Right renal cortex interstitium (tissue), 3 donors: ENCODE results near the gene HMGCS1. TPM values are rescaled to one million over a fixed set of nuclear protein-coding genes. Genes with fewer than 3 reads are reported as not detected.
"Not testable (repeated sequence)": the region's sequence is repeated elsewhere in the genome, so short reads cannot be mapped to it uniquely, and the experiment has no call there.

Source experiments
- DNase-seq, 3 donors: peaks; one replicate each; pipeline ENCODE4 v3.0.0-alpha.2; 2013; ENCODE audit warnings: low read depth in 3 of 3, low spot score in 2 of 3
- polyA plus RNA-seq, 3 donors: library from polyadenylated mRNA; unstranded; fragments of 120-200 nt; gene quantifications; one replicate each; pipeline ENCODE4 v1.2.1, GENCODE V29; 2013; ENCODE audit not compliant: insufficient read length in 3 of 3

HMGCS1 gene
- polyA plus RNA-seq, 3 donors, result 112 to 130 (median 113) TPM

- no peak for DNase-seq
Observed at GRCh38 chr5:43279548-43280274, 33.5 kb downstream of the HMGCS1 start.

GRCh38 chr5:43275391-43275790 is 37.8 kb downstream of the HMGCS1 start:
- DNase-seq, result no peak

- DNase-seq, result no peak
Observed at GRCh38 chr5:43274435-43275114, 38.6 kb downstream of the HMGCS1 start.

GRCh38 chr5:43273552-43273951 is 39.7 kb downstream of the HMGCS1 start:
- no peak for DNase-seq

- DNase-seq, result no peak
Observed at GRCh38 chr5:43270645-43271044, 42.6 kb downstream of the HMGCS1 start.

GRCh38 chr5:43268188-43268820 is 44.9 kb downstream of the HMGCS1 start:
- no peak for DNase-seq

- not testable (repeated sequence) for DNase-seq
Observed at GRCh38 chr5:43262269-43262668, 50.9 kb downstream of the HMGCS1 start.

GRCh38 chr5:43258116-43258515 is 55.1 kb downstream of the HMGCS1 start:
- DNase-seq, result no peak

GRCh38 chr5:43256261-43256966 is 56.8 kb downstream of the HMGCS1 start:
- DNase-seq, result no peak

GRCh38 chr5:43255704-43256103 is 57.5 kb downstream of the HMGCS1 start:
- DNase-seq, result no peak

GRCh38 chr5:43251754-43252153 is 61.5 kb downstream of the HMGCS1 start:
- no peak for DNase-seq

GRCh38 chr5:43245724-43246385 is 67.4 kb downstream of the HMGCS1 start:
- DNase-seq, result no peak

- no peak for DNase-seq
Observed at GRCh38 chr5:43244823-43245565, 68.2 kb downstream of the HMGCS1 start.

GRCh38 chr5:43243270-43243669 is 69.9 kb downstream of the HMGCS1 start:
- no peak for DNase-seq

GRCh38 chr5:43242196-43242595 is 71.0 kb downstream of the HMGCS1 start:
- DNase-seq, result no peak

Other genes starting within 250 kb of the HMGCS1 start
- 10 to 100 TPM; 63.0 to 75.2 (median 70.4) TPM for gene ZNF131, start 192.5 kb downstream of the HMGCS1 start, polyA plus RNA-seq
- gene NIM1K, start 121.2 kb downstream of the HMGCS1 start, polyA plus RNA-seq, result under 1 TPM; 0.31 to 0.61 (median 0.44) TPM
- 1 to 10 TPM; 2.1 to 4.4 (median 3.4) TPM for gene CCL28, start 99.0 kb upstream of the HMGCS1 start, polyA plus RNA-seq
- gene TMEM267, start 170.5 kb upstream of the HMGCS1 start, polyA plus RNA-seq, result 10 to 100 TPM; 20.0 to 20.7 (median 20.2) TPM
- 1 to 10 TPM; 4.2 to 5.7 (median 5.2) TPM for gene C5orf34, start 201.7 kb upstream of the HMGCS1 start, polyA plus RNA-seq
- gene PAIP1, start 243.7 kb upstream of the HMGCS1 start, polyA plus RNA-seq, result 100 to 1,000 TPM; 176 to 193 (median 180) TPM